Skeletal muscle satellite cell (primary cell): ENCODE data around the gene RPS28. TPM values are rescaled to one million over a fixed set of nuclear protein-coding genes. Genes with fewer than 3 reads are reported as not detected.
"Not testable (repeated sequence)": the region's sequence is repeated elsewhere in the genome, so short reads cannot be mapped to it uniquely, and the experiment has no call there.

Experiments
- H3K27me3 ChIP-seq: 2 replicates; pipeline ENCODE4 v1.7.0; 2013; ENCODE audit warnings: low read length; ENCODE audit not compliant: control insufficient read depth, insufficient read depth
- H3K36me3 ChIP-seq: 2 replicates; pipeline ENCODE4 v1.7.0; 2013; ENCODE audit warnings: mild to moderate bottlenecking, control low read depth, low read length; ENCODE audit not compliant: insufficient read depth
- H3K4me1 ChIP-seq: 2 replicates; pipeline ENCODE4 v1.7.0; 2013; ENCODE audit warnings: low read length; ENCODE audit not compliant: control insufficient read depth, insufficient read depth
- H3K4me2 ChIP-seq: 2 replicates; pipeline ENCODE4 v1.7.0; 2013; ENCODE audit warnings: mild to moderate bottlenecking, low read length
- H3K4me3 ChIP-seq: 2 replicates; pipeline ENCODE4 v1.7.0; 2013; ENCODE audit warnings: low read length
- H3K9ac ChIP-seq: 2 replicates; pipeline ENCODE4 v1.7.0; 2013; ENCODE audit warnings: mild to moderate bottlenecking, low read depth, low read length, moderate library complexity
- H3K9me3 ChIP-seq: replicated peaks from 2 replicates; pipeline ENCODE4 v1.7.0; 2013; ENCODE audit warnings: mild to moderate bottlenecking, control low read depth, low read length
- total RNA-seq: library from RNA; depleted of rRNA; stranded (reverse); fragments of >200 nt; gene quantifications from 2 replicates; pipeline ENCODE4 v1.2.3, GENCODE V29; 2012; rRNA removed

Gene RPS28
- 161 and 190 TPM in 2 replicates for total RNA-seq

- H3K4me1 ChIP-seq = peaks cover 26% of the 10 kb centered on the region
- peaks cover 32% of the 10 kb centered on the region for H3K36me3 ChIP-seq
- H3K4me2 ChIP-seq = peak within 1 kb of the TSS; percentile 92
- H3K4me3 ChIP-seq = peak within 1 kb of the TSS; percentile 81
- H3K9ac ChIP-seq = peak within 1 kb of the TSS; percentile 96
- H3K9me3 ChIP-seq = no peaks in the 10 kb centered on the region
- no peaks in the 10 kb centered on the region for H3K27me3 ChIP-seq
Observed at GRCh38 chr19:8321067-8321985, at the start of gene RPS28, which contains the start of gene NDUFA7. RPS28 (plus strand) TSS chr19:8321496; CDS start chr19:8321531, 35 bp downstream. NDUFA7 (minus strand) TSS chr19:8321375; CDS start chr19:8321358, 17 bp downstream.

GRCh38 chr19:8276508-8276907 is 44.8 kb upstream of the RPS28 start:
- not testable (repeated sequence) for H3K27me3 ChIP-seq, H3K4me3 ChIP-seq, H3K9me3 ChIP-seq, H3K4me2 ChIP-seq, H3K36me3 ChIP-seq, H3K9ac ChIP-seq, H3K4me1 ChIP-seq

GRCh38 chr19:8291337-8291736 is 30.0 kb upstream of the RPS28 start:
- not testable (repeated sequence) for H3K4me3 ChIP-seq, H3K4me1 ChIP-seq, H3K36me3 ChIP-seq, H3K27me3 ChIP-seq, H3K9ac ChIP-seq, H3K4me2 ChIP-seq, H3K9me3 ChIP-seq

- Histone ChIP-seq H3K9ac (no peak overlapping the region), H3K27me3 (no peaks in the 10 kb centered on the region), H3K4me1 (peaks cover under 1% of the 10 kb centered on the region), H3K36me3 (no peaks in the 10 kb centered on the region), H3K4me2 (no peak overlapping the region), H3K9me3 (no peaks in the 10 kb centered on the region), H3K4me3 (no peak overlapping the region)
Observed at GRCh38 chr19:8302357-8302691, 19.0 kb upstream of the RPS28 start.

- Histone ChIP-seq H3K4me1 (peaks cover 4% of the 10 kb centered on the region), H3K27me3 (no peaks in the 10 kb centered on the region)
Observed at GRCh38 chr19:8302734-8303133, 18.6 kb upstream of the RPS28 start.

GRCh38 chr19:8304841-8305621 is 16.3 kb upstream of the RPS28 start:
- no peaks in the 10 kb centered on the region for H3K9me3 ChIP-seq
- H3K4me2 ChIP-seq = no peak overlapping the region
- H3K27me3 ChIP-seq = no peaks in the 10 kb centered on the region
- peaks cover 13% of the 10 kb centered on the region for H3K4me1 ChIP-seq
- no peaks in the 10 kb centered on the region for H3K36me3 ChIP-seq
- no peak overlapping the region for H3K9ac ChIP-seq
- H3K4me3 ChIP-seq = no peak overlapping the region

More at GRCh38 chr19:8302734-8303133, 18.6 kb upstream of the RPS28 start:
- Histone ChIP-seq H3K4me2 (no peak overlapping the region), H3K4me3 (no peak overlapping the region), H3K9me3 (no peaks in the 10 kb centered on the region), H3K36me3 (no peaks in the 10 kb centered on the region), H3K9ac (no peak overlapping the region)

- H3K4me2 ChIP-seq = no peak overlapping the region
- peaks cover 13% of the 10 kb centered on the region for H3K4me1 ChIP-seq
- peaks cover under 1% of the 10 kb centered on the region for H3K36me3 ChIP-seq
Observed at GRCh38 chr19:8305798-8306197, 15.5 kb upstream of the RPS28 start.

GRCh38 chr19:8306235-8307054 is 14.9 kb upstream of the RPS28 start:
- peaks cover 13% of the 10 kb centered on the region for H3K4me1 ChIP-seq
- no peak overlapping the region for H3K9ac ChIP-seq

More at GRCh38 chr19:8305798-8306197, 15.5 kb upstream of the RPS28 start:
- Histone ChIP-seq H3K27me3 (no peaks in the 10 kb centered on the region), H3K4me3 (no peak overlapping the region), H3K9me3 (no peaks in the 10 kb centered on the region), H3K9ac (no peak overlapping the region)

GRCh38 chr19:8307400-8307964 is 13.8 kb upstream of the RPS28 start:
- Histone ChIP-seq H3K4me1 (peaks cover 13% of the 10 kb centered on the region), H3K4me2 (peak overlapping the region; percentile 99), H3K9ac (peak overlapping the region; percentile 80), H3K27me3 (no peaks in the 10 kb centered on the region), H3K36me3 (peaks cover 14% of the 10 kb centered on the region), H3K9me3 (no peaks in the 10 kb centered on the region), H3K4me3 (peak overlapping the region; percentile 77)

More at GRCh38 chr19:8306235-8307054, 14.9 kb upstream of the RPS28 start:
- Histone ChIP-seq H3K9me3 (no peaks in the 10 kb centered on the region), H3K27me3 (no peaks in the 10 kb centered on the region), H3K4me2 (no peak overlapping the region), H3K36me3 (peaks cover 7% of the 10 kb centered on the region), H3K4me3 (no peak overlapping the region)

- peak within 1 kb of the TSS; percentile 80 for H3K9ac ChIP-seq
Observed at GRCh38 chr19:8307965-8308866, 13.1 kb upstream of the RPS28 start, which contains the start of gene CD320. CD320 (minus strand) TSS chr19:8308358; CDS start chr19:8308290, 68 bp downstream.

More at GRCh38 chr19:8307965-8308866, 13.1 kb upstream of the RPS28 start, which contains the start of gene CD320:
- H3K27me3 ChIP-seq = no peaks in the 10 kb centered on the region
- peaks cover 14% of the 10 kb centered on the region for H3K36me3 ChIP-seq
- peak within 1 kb of the TSS; percentile 77 for H3K4me3 ChIP-seq
- peak within 1 kb of the TSS; percentile 99 for H3K4me2 ChIP-seq
- peaks cover 13% of the 10 kb centered on the region for H3K4me1 ChIP-seq
- no peaks in the 10 kb centered on the region for H3K9me3 ChIP-seq
